IPS-NIHi7 (cell line): Measurements from ENCODE around the gene INTS4.
"Not testable (repeated sequence)": the region's sequence is repeated elsewhere in the genome, so short reads cannot be mapped to it uniquely, and the experiment has no call there.

Experiments
- DNase-seq: peaks from one replicate; pipeline ENCODE4 v3.0.0; 2012; ENCODE audit warnings: mixed read lengths; ENCODE audit errors: extremely low spot score

The INTS4 gene

GRCh38 chr11:77994434-77995362, at the start of gene INTS4:
TSS of gene INTS4 (minus strand) at chr11:77994668. CDS start at chr11:77994643, 25 bp downstream.
- DNase-seq: peak; percentile 99

GRCh38 chr11:78041843-78042440, 47.5 kb upstream of the INTS4 start:
- DNase-seq: no peak

- DNase-seq: not testable (repeated sequence)
Observed at GRCh38 chr11:78041380-78041719, 46.9 kb upstream of the INTS4 start.

GRCh38 chr11:78040691-78041379, 46.4 kb upstream of the INTS4 start:
- peak; percentile 49 for DNase-seq

GRCh38 chr11:78039919-78040671, 45.6 kb upstream of the INTS4 start:
- no peak for DNase-seq

GRCh38 chr11:78039391-78039918, 45.0 kb upstream of the INTS4 start:
- no peak for DNase-seq

GRCh38 chr11:78038697-78039313, 44.3 kb upstream of the INTS4 start:
- no peak for DNase-seq

GRCh38 chr11:78037825-78038620, 43.6 kb upstream of the INTS4 start:
- DNase-seq: no peak

- DNase-seq: no peak
Observed at GRCh38 chr11:78037056-78037455, 42.6 kb upstream of the INTS4 start.

- no peak for DNase-seq
Observed at GRCh38 chr11:78036313-78036712, 41.8 kb upstream of the INTS4 start.

- no peak for DNase-seq
Observed at GRCh38 chr11:78034623-78035022, 40.2 kb upstream of the INTS4 start.

GRCh38 chr11:78033040-78033439, 38.6 kb upstream of the INTS4 start:
- no peak for DNase-seq

- no peak for DNase-seq
Observed at GRCh38 chr11:78032090-78032489, 37.6 kb upstream of the INTS4 start.

- no peak for DNase-seq
Observed at GRCh38 chr11:78031629-78032028, 37.2 kb upstream of the INTS4 start.

- DNase-seq: no peak
Observed at GRCh38 chr11:78030429-78031325, 36.2 kb upstream of the INTS4 start.

- DNase-seq: not testable (repeated sequence)
Observed at GRCh38 chr11:78028423-78028822, 34.0 kb upstream of the INTS4 start.

GRCh38 chr11:78027759-78028158, 33.3 kb upstream of the INTS4 start:
- DNase-seq: no peak

- DNase-seq: no peak
Observed at GRCh38 chr11:78025378-78025777, 30.9 kb upstream of the INTS4 start.

GRCh38 chr11:78023426-78023825, 29.0 kb upstream of the INTS4 start:
- no peak for DNase-seq
